GM19395 (cell line): ENCODE measurements around the gene EPHX1.

Experiments used
- ATAC-seq: cut with Tn5 transposase; IDR thresholded peaks from one replicate; pipeline ENCODE4 v1.9.1; 2021; ENCODE audit warnings: mild to moderate bottlenecking, moderate library complexity; ENCODE audit not compliant: unreplicated experiment

Gene EPHX1

GRCh38 chr1:225840223-225840610, 30.3 kb downstream of the EPHX1 start:
- ATAC-seq, result no peak

DNA sequence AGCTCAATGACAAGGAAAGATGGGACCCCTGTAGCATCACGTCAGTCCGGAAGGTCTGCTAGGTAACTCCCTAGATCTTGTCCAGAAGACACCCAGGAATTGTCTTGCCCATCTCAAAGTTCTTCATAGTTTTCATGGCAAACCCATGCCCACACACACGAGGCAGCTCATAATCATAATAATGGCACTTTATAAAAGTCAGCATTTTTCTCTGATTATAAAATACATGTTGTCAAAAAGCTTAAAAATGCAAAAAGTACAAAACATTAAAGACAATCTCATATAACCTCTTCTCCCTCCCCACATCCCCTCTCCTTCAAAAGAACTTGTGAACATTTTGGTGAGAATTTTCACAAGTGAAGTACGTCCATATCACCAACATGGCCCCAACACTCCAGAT, 30.8 kb downstream of the EPHX1 start:
- ATAC-seq, result no peak

GRCh38 chr1:225842074-225842473, 32.1 kb downstream of the EPHX1 start:
- ATAC-seq, result no peak

DNA sequence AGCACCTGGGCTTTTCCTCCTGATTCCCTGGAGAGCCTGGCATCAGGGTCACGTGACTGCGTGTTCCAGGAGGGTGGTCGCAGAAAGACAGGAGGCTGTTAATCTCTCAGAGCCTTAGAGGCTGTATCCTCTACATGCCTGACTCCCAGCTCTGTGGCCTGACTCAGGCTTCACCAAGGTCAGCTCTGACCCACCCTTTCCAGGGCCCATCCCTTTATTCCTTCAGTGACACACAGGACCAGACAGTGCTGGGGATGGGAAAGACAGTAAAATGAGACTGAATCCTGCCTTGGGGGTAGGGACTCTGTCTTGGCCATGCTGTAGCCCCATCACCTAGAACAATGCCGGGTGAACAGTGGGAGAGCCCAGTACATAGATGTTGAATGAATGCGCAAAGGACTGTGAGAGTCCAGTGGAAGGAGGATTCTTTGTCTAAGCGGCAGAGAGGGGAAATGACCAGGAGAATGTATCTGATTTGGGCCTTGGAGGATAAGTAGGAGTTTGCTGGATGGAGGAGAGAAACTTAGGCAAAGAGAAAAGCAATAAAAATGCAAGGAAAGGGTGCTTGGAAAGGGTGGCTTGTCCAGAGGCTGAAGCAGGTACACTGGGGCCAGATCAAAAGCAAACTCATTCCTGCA, 33.0 kb downstream of the EPHX1 start:
- ATAC-seq, result no peak

DNA sequence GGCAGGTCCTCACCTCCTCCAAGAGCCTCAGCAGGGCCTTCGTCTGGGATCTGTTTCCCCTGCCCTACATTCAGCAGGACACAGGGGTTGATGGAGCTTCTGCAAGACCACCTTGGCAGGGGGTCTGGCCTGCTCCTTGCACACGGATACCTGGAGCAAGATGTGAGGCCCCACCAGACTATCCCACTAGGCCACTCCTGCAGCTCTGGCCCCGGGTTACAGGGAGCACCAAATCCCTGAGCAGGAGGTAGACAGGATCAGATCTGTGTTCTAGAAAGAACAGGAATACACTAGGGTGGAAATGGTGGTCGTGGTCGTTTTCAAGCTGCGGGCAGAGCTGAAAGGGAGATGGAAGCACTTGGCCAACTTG, 33.5 kb downstream of the EPHX1 start:
- no peak for ATAC-seq

- no peak for ATAC-seq
Observed at GRCh38 chr1:225844236-225845061, 34.5 kb downstream of the EPHX1 start.

DNA sequence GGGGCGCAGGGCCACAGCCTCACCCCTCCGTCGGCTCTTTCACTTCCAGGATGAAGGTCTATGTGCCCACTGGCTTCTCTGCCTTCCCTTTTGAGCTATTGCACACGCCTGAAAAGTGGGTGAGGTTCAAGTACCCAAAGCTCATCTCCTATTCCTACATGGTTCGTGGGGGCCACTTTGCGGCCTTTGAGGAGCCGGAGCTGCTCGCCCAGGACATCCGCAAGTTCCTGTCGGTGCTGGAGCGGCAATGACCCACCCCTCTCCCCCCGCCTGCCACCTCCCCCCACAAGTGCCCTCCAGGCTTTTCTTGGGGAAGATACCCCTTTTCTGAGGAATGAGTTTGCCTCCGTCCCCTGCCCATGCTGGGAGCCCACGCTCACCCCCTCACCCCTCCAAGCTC, 35.2 kb downstream of the EPHX1 start:
- no peak for ATAC-seq

DNA sequence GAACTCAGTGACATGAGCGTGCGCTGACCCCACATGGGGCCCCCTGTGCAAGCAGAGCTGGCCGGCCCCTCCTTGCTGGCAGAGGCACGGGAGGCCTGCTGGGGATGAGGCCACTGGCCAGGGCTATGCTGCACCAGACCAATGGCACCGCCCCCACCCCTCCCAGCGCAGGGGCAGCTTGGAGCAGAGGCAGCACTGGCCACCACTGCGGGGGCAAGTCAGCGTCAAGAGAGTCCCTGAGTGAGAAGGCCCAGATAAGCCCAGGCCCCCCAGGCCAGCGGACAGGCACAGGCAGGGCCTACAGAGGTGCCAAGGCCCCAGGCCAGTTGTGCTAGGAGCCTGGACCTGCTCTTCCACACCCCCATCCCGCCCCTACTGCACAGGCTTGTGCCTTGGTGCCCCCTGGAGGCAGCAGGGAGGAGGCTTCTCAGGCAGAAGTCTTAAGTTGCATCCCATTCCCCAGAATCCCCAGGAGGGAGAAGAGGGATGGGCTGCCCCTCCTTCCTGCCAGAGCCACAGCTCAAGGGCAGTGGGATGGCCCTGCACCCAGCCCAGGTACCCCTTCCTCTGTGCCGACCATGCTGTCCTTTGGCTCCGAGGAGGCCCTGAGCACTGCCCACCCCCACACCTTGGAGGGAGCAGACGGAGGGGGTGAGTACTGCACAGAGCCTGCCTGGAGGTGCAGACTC, 35.8 kb downstream of the EPHX1 start:
- no peak for ATAC-seq

- no peak for ATAC-seq
Observed at GRCh38 chr1:225846331-225847310, 36.7 kb downstream of the EPHX1 start.

- peak; percentile 11 for ATAC-seq
Observed at GRCh38 chr1:225847610-225848009, 37.7 kb downstream of the EPHX1 start.

DNA sequence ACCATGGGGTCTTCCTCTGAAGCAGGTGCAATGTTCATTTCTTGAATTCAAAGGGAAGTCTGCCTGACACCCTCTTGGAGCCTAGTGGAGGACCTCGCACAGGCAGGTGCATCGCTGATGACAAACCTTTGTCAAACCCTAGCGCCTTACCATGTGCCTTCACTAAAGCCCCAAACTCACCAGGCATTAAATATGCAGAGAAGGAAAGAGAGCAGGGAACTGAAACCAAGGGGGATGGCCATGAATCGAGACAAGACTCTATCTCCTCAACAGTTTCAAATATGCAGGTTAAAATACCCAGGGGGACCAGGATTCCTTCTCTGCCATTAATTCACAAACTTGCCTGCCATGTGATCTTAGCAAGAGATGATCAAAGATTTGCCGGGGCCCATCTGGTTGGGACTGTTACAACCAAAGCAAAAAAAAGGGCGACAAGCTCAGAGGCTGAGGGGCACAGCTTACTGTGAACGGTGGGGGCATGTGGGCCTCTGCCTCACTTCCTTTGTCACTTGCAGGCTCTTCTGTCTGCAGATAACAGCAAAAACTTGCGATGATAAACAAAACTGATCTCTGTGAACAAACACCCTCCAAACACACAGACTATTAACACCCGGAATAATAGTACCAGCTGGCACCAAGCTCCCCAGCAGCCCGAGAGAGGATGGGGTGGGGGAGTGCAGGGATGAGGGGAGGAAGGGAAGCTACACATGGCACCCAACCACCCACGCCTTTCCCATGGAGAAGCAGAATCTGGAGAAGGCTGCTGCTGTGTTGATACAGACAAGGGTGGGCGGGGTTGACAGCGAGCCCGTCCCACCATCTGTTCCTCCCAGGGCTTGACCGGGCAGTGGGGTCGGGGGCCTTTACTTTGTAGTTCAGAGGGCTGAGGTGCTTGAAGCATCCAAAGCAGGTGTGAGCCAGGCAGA, 38.4 kb downstream of the EPHX1 start:
- peak; percentile 78 for ATAC-seq

DNA sequence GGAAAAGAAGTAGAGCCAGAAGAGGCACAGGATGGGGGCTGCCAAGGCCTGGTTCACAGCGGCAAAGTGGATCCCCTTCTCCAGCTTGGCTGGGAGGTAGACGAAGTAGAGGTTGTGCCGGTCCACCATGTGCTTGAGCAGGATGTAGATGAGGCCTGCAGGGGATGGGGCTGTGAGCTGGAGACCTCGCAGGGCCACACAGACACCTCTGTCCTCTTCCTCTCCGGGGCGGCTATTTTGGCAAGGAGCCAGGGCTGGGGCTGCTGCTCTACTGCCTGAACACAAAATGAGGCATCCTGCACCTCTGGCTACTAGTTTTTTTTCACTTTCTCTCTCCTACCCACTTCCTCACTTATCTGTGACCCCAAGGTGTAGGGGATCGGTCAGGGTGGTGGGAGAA, 40.0 kb downstream of the EPHX1 start:
- ATAC-seq, result no peak

GRCh38 chr1:225850370-225850769, 40.4 kb downstream of the EPHX1 start:
- ATAC-seq, result no peak

DNA sequence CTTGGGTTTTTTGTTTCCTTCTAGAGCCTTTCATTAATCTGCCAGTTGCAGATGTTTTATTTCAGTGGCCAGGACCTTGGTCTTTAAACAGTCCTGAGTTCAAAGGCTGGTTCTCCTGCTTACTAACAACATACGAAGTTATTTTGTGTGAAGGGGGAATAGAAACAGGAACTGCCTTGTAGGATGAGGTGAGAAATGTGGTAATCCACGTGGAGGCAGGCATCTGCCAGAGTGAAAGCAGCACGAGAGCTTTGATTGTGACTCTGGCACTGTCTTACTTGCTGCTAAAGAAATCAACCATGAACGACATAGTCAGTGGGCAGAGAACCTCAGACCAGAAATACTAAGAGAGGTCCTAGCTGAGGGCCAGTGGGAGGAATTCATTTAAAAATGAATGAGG, 41.9 kb downstream of the EPHX1 start:
- peak; percentile 46 for ATAC-seq

GRCh38 chr1:225852413-225853124, 42.6 kb downstream of the EPHX1 start:
- ATAC-seq, result no peak

DNA sequence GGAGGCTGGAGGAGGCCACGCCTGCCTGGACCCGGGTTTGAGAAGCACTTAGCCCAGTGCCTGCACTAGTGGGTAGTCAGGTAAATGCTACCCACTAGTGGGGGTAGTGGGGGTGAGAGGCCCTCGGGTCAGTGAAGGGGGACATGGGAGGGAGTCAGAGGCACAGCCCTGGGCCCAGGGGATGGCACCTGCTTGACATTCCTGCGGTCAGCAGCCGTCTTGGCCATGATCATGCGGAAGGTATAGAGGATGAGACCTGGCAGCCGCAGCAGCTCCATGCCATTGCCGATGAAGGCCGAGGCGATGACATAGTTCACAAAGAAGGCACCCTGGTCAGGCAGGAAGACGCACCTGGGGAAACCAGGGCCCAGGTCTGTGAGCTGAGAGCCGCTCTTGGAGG, 43.5 kb downstream of the EPHX1 start:
- ATAC-seq, result no peak

- no peak for ATAC-seq
Observed at GRCh38 chr1:225855503-225856300, 45.8 kb downstream of the EPHX1 start.

DNA sequence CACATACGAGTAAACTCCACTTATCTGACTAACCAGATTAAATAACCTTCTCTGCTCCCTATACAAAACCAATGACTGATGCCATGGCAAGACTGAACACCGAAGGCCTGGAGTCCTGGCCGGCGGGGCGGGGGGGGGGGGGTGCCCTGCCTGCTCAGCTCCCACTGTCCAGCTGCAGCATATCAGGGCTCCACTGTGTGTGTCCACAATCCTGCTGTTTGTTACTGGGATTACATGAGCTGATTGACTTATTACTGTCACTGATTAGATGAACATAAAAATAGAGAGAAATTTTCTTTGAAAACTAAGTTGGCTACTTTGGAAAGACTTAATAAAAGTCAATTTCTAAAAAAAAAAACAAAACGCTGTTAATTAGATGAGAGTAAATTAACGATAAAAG, 47.3 kb downstream of the EPHX1 start:
- ATAC-seq, result no peak
